SK-N-SH (cell line): Measurements from ENCODE around the gene C2orf49. TPM values are rescaled to one million over a fixed set of nuclear protein-coding genes. Genes with fewer than 3 reads are reported as not detected.

Experiments used
- CTCF ChIA-PET: fragments of 300-600, 350-600 bp; formaldehyde crosslinking; extraction: SDS; loops from one replicate; lab custom pipeline; 2021; lab: Yijun Ruan, JAX
- POLR2A ChIA-PET: fragments of 350-600 bp; sonication (Branson Sonifier 250); formaldehyde crosslinking; extraction: SDS; loops from one replicate; lab custom pipeline; 2020; ENCODE audit warnings: antibody characterized with exemption, inconsistent platforms; lab: Yijun Ruan, JAX
- DNase-seq: peaks from one replicate; pipeline ENCODE4 v3.0.0; 2012
- H2AFZ ChIP-seq: fragments of 200-600 bp; sonication (generic); 2 replicates; pipeline ENCODE4 v1.8.1; 2016; ENCODE audit warnings: antibody characterized with exemption, mild to moderate bottlenecking, low read depth
- H3F3A ChIP-seq: fragments of 200-600 bp; sonication (generic); replicated peaks from 2 replicates; pipeline ENCODE3; 2016; ENCODE audit warnings: antibody characterized with exemption, mild to moderate bottlenecking; ENCODE audit not compliant: insufficient read depth
- H3K27ac ChIP-seq, 2 experiments: fragments of 200-500 bp in 1 of 2; fragments of 200-600 bp in 1 of 2; sonication (Bioruptor generic) in 1 of 2; sonication (generic), shearing (Covaris generic) in 1 of 2; 2 replicates each; pipeline versions ENCODE4 v1.5.1 to v1.6.1; 2014 to 2016; ENCODE audit warnings: low read depth in 2 of 2, inconsistent platforms in 1 of 2, low read length in 1 of 2, mild to moderate bottlenecking in 1 of 2, mixed read lengths in 1 of 2
- H3K27me3 ChIP-seq: fragments of 200-600 bp; sonication (generic), shearing (Covaris generic); 2 replicates; pipeline ENCODE4 v1.6.1; 2016; ENCODE audit warnings: mixed run types; ENCODE audit not compliant: insufficient read depth
- H3K36me3 ChIP-seq, 2 experiments: fragments of 200-500 bp in 1 of 2; fragments of 200-600 bp in 1 of 2; sonication (Bioruptor generic) in 1 of 2; sonication (generic) in 1 of 2; replicated peaks in 1 of 2; 2 replicates each; pipeline versions ENCODE3 to v1.5.1; 2014 to 2016; ENCODE audit warnings: low read length in 1 of 2, mild to moderate bottlenecking in 1 of 2; ENCODE audit not compliant: insufficient read depth in 2 of 2, control insufficient read depth in 1 of 2
- H3K4me1 ChIP-seq, 2 experiments: fragments of 200-500 bp in 1 of 2; fragments of 200-600 bp in 1 of 2; sonication (Bioruptor generic) in 1 of 2; sonication (generic), shearing (Covaris generic) in 1 of 2; 2 replicates each; pipeline versions ENCODE4 v1.5.1 to v1.6.1; 2014 to 2016; ENCODE audit warnings: low read depth in 1 of 2, low read length in 1 of 2, mixed run types in 1 of 2; ENCODE audit not compliant: insufficient read depth in 2 of 2, control insufficient read depth in 1 of 2
- H3K4me2 ChIP-seq: fragments of 200-600 bp; sonication (generic), shearing (Covaris generic); 2 replicates; pipeline ENCODE4 v1.6.1; 2017; ENCODE audit warnings: mixed run types
- H3K4me3 ChIP-seq, 2 experiments: fragments of 200-500 bp in 1 of 2; fragments of 200-600 bp in 1 of 2; sonication (Bioruptor generic) in 1 of 2; sonication (generic), shearing (Covaris generic) in 1 of 2; 2 replicates each; pipeline versions ENCODE4 v1.5.1 to v1.8.1; 2014 to 2016; ENCODE audit warnings: low read depth in 2 of 2, inconsistent platforms in 1 of 2, low read length in 1 of 2, mild to moderate bottlenecking in 1 of 2, mixed read lengths in 1 of 2, moderate library complexity in 1 of 2
- H3K79me2 ChIP-seq: fragments of 200-600 bp; sonication (generic); 2 replicates; pipeline ENCODE4 v1.8.1; 2017; ENCODE audit warnings: mild to moderate bottlenecking; ENCODE audit not compliant: insufficient read depth
- H3K9ac ChIP-seq: fragments of 200-600 bp; sonication (generic); 2 replicates; pipeline ENCODE4 v1.6.1; 2017; ENCODE audit warnings: mixed run types
- H3K9me2 ChIP-seq: fragments of 200-600 bp; sonication (generic); 2 replicates; pipeline ENCODE4 v1.6.1; 2017; ENCODE audit warnings: mixed run types
- H3K9me3 ChIP-seq: fragments of 200-600 bp; sonication (generic); 2 replicates; pipeline ENCODE4 v1.6.1; 2017; ENCODE audit warnings: mixed run types, mild to moderate bottlenecking, moderate library complexity
- H4K20me1 ChIP-seq: fragments of 200-600 bp; sonication (generic); 2 replicates; pipeline ENCODE4 v1.6.1; 2017; ENCODE audit warnings: mild to moderate bottlenecking, mixed run types; ENCODE audit not compliant: insufficient read depth
- CTCF ChIP-seq: fragments of 200-600 bp; sonication (generic); IDR thresholded peaks from 2 replicates; pipeline ENCODE4 v1.6.1; 2017; ENCODE audit warnings: antibody characterized with exemption, mild to moderate bottlenecking, moderate library complexity
- ELF1 ChIP-seq: IDR thresholded peaks from 2 replicates; pipeline ENCODE4 v1.4.0; 2012
- EZH2phosphoT487 ChIP-seq: fragments of 200-600 bp; sonication (generic); IDR thresholded peaks from 2 replicates; pipeline ENCODE4 v1.6.1; 2017; ENCODE audit warnings: low read depth, mixed run types, mild to moderate bottlenecking, antibody characterized with exemption, moderate library complexity, borderline replicate concordance
- FOSL2 ChIP-seq: IDR thresholded peaks from 2 replicates; pipeline ENCODE4 v1.4.0; 2012; ENCODE audit warnings: low read depth, mild to moderate bottlenecking, moderate library complexity, borderline replicate concordance
- FOXM1 ChIP-seq: IDR thresholded peaks from 2 replicates; pipeline ENCODE4 v1.4.0; 2012; ENCODE audit warnings: low read depth, mild to moderate bottlenecking
- GATA2 ChIP-seq: sonication (generic); formaldehyde crosslinking; IDR thresholded peaks from 2 replicates; pipeline ENCODE4 v1.5.0; 2020; ENCODE audit warnings: mild to moderate bottlenecking, missing genetic modification reagents
- IRF3 ChIP-seq: fragments of 150-350 bp; IDR thresholded peaks from 2 replicates; pipeline ENCODE4 v1.6.1; 2016; ENCODE audit warnings: mild to moderate bottlenecking, low read depth, low read length
- MAX ChIP-seq: IDR thresholded peaks from 2 replicates; pipeline ENCODE4 v1.4.0; 2012; ENCODE audit warnings: low read depth
- MEF2A ChIP-seq: IDR thresholded peaks from 2 replicates; pipeline ENCODE4 v1.4.0; 2012; ENCODE audit warnings: low read depth, borderline replicate concordance
- MXI1 ChIP-seq: IDR thresholded peaks from 2 replicates; pipeline ENCODE4 v1.6.1; 2012; ENCODE audit warnings: mild to moderate bottlenecking, low read depth, low read length, improper control_type of control experiment
- NFIC ChIP-seq: IDR thresholded peaks from 2 replicates; pipeline ENCODE4 v1.4.0; 2012; ENCODE audit warnings: borderline replicate concordance
- NRF1 ChIP-seq: IDR thresholded peaks from 2 replicates; pipeline ENCODE4 v1.6.1; 2012; ENCODE audit warnings: low read depth, mild to moderate bottlenecking, low read length
- RAD21 ChIP-seq: IDR thresholded peaks from 2 replicates; pipeline ENCODE4 v1.6.1; 2012; ENCODE audit warnings: mild to moderate bottlenecking, low read length
- RFX5 ChIP-seq: IDR thresholded peaks from 2 replicates; pipeline ENCODE4 v1.6.1; 2012; ENCODE audit warnings: mild to moderate bottlenecking, improper control_type of control experiment, low read length
- SMC3 ChIP-seq: IDR thresholded peaks from 2 replicates; pipeline ENCODE4 v1.6.1; 2012; ENCODE audit warnings: low read depth, low read length, improper control_type of control experiment
- TAF1 ChIP-seq: IDR thresholded peaks from 2 replicates; pipeline ENCODE4 v1.6.1; 2012; ENCODE audit warnings: low read depth, mild to moderate bottlenecking, low read length, moderate library complexity, borderline replicate concordance
- TEAD4 ChIP-seq: IDR thresholded peaks from 2 replicates; pipeline ENCODE4 v1.4.0; 2012; ENCODE audit warnings: mild to moderate bottlenecking, borderline replicate concordance; ENCODE audit not compliant: insufficient read depth
- USF2 ChIP-seq: fragments of 150-350 bp; IDR thresholded peaks from 2 replicates; pipeline ENCODE4 v1.6.1; 2017; ENCODE audit warnings: antibody characterized with exemption, low read length, low read depth, borderline replicate concordance
- YY1 ChIP-seq: IDR thresholded peaks from 2 replicates; pipeline ENCODE4 v1.4.0; 2012; ENCODE audit warnings: low read depth, mild to moderate bottlenecking
- ZBTB33 ChIP-seq: IDR thresholded peaks from 2 replicates; pipeline ENCODE4 v1.4.0; 2012; ENCODE audit warnings: low read depth, borderline replicate concordance
- WGBS: methylation state at CpG from one replicate; pipeline ENCODE4 v1.1.6; 2017; ENCODE audit warnings: low lambda C conversion rate; 5-methylcytosine and 5-hydroxymethylcytosine counted together
- polyA plus RNA-seq, 3 experiments: library from polyadenylated mRNA; depleted of rRNA; stranded (reverse); fragments of >200 nt; gene quantifications; 2 replicates each; pipeline ENCODE4 v1.2.3, GENCODE V29; 2012

The C2orf49 gene
- polyA plus RNA-seq, 1 of the 3 experiments (the other 2 are of a cell fraction): 7.6 TPM

- H3F3A ChIP-seq: peaks cover 8% of the 10 kb centered on the region
- CTCF ChIA-PET: interaction anchor here (3.5 kb wide), 1 partner anchor 148 kb away, joined by 16 read pairs; no protein-coding TSS in a partner anchor
- H3K27me3 ChIP-seq: no peaks in the 10 kb centered on the region
- H4K20me1 ChIP-seq: peaks cover 11% of the 10 kb centered on the region; the same call in 1 of the 2 replicates
- no peak for DNase-seq
- no peak overlapping the region for H3K27ac ChIP-seq
- H3K79me2 ChIP-seq: peaks cover 41% of the 10 kb centered on the region; the same call in 1 of the 2 replicates
- no peak overlapping the region for H3K4me2 ChIP-seq
- 97% methylated on average over 9 of the region's 9 CpGs for WGBS
- no peaks in the 10 kb centered on the region for H3K9me2 ChIP-seq
- no peak overlapping the region for H3K9ac ChIP-seq
- TF ChIP-seq FOXM1 (no peak), TAF1 (no peak), TEAD4 (no peak), USF2 (no peak), EZH2phosphoT487 (no peak), NRF1 (no peak), RAD21 (no peak), FOSL2 (no peak), ELF1 (no peak), CTCF (no peak)
- peaks cover 2 to 31% of the 10 kb centered on the region in 2 experiments for H3K36me3 ChIP-seq
- H3K4me1 ChIP-seq: peaks cover 6 to 10% of the 10 kb centered on the region in 2 experiments; a peak in 1 of 4 replicates
- no peaks in the 10 kb centered on the region for H3K9me3 ChIP-seq
- no peak overlapping the region for H2AFZ ChIP-seq
- POLR2A ChIA-PET: no interaction called here
- no peak overlapping the region for H3K4me3 ChIP-seq
These were observed 36.6 kb downstream of the C2orf49 start for GRCh38 chr2:105373895-105374401.

- Histone ChIP-seq H3K4me2 (no peak overlapping the region), H4K20me1 (peaks cover 11% of the 10 kb centered on the region; the same call in 1 of the 2 replicates), H3K9ac (no peak overlapping the region), H3K36me3 (peaks cover 2 to 28% of the 10 kb centered on the region in 2 experiments), H3K27ac (no peak overlapping the region), H3K4me1 (peaks cover 6% of the 10 kb centered on the region in 2 experiments; a peak in 1 of 4 replicates), H3K9me3 (no peaks in the 10 kb centered on the region), H3K79me2 (peaks cover 47% of the 10 kb centered on the region; the same call in 1 of the 2 replicates), H2AFZ (no peak overlapping the region), H3K9me2 (no peaks in the 10 kb centered on the region), H3K4me3 (no peak overlapping the region), H3F3A (peaks cover 8% of the 10 kb centered on the region)
- POLR2A ChIA-PET: no interaction called here
- no peak for DNase-seq
- WGBS: 84% methylated on average over 15 of the region's 15 CpGs
- CTCF ChIA-PET: interaction anchor here (0.7 to 3.5 kb wide), 3 partner anchors 143 to 147 kb away, joined by 4 to 16 read pairs (median 5); no protein-coding TSS in a partner anchor
- TF ChIP-seq RFX5: no peak
- TF ChIP-seq SMC3: no peak
- no peak for TF ChIP-seq MXI1
- no peak for TF ChIP-seq MEF2A
- TF ChIP-seq EZH2phosphoT487: no peak
- TF ChIP-seq RAD21: no peak
- no peak for TF ChIP-seq ZBTB33
- TF ChIP-seq YY1: no peak
- TF ChIP-seq MAX: no peak
- TF ChIP-seq IRF3: no peak
- TF ChIP-seq NFIC: no peak
- TF ChIP-seq GATA2: no peak
- TF ChIP-seq, all 33 proteins: peak for 0
- H3K27me3 ChIP-seq: no peaks in the 10 kb centered on the region
These were observed 37.7 kb downstream of the C2orf49 start for GRCh38 chr2:105375001-105375561.
